Neural cell (in vitro differentiated cells): ENCODE measurements around the gene SHISA5. TPM values are rescaled to one million over a fixed set of nuclear protein-coding genes. Genes with fewer than 3 reads are reported as not detected.

Experiments used
- H2AFZ ChIP-seq: fragments of 200-600, 300-800 bp; sonication (generic), shearing (Covaris generic); 2 replicates; pipeline ENCODE4 v1.6.0; 2014; ENCODE audit warnings: low read depth, mild to moderate bottlenecking, antibody characterized with exemption, low read length, moderate library complexity
- H3F3A ChIP-seq: fragments of 200-600 bp; shearing (Covaris generic); 2 replicates; pipeline ENCODE4 v1.6.1; 2016; ENCODE audit warnings: mild to moderate bottlenecking, moderate library complexity, mixed read lengths, antibody characterized with exemption, low read length; ENCODE audit not compliant: insufficient read depth, poor library complexity, severe bottlenecking
- H3K27ac ChIP-seq: fragments of 200-600, 300-800 bp; sonication (generic), shearing (Covaris generic); 2 replicates; pipeline ENCODE4 v1.5.1; 2014; ENCODE audit warnings: mild to moderate bottlenecking, low read length, moderate library complexity
- H3K27me3 ChIP-seq: fragments of 300-800, 200-600 bp; sonication (generic), shearing (Covaris generic); 2 replicates; pipeline ENCODE4 v1.6.0; 2014; ENCODE audit warnings: mild to moderate bottlenecking, low read depth, low read length, moderate library complexity; ENCODE audit not compliant: insufficient read depth
- H3K36me3 ChIP-seq: fragments of 300-800, 200-600 bp; sonication (generic), shearing (Covaris generic); 2 replicates; pipeline ENCODE4 v1.5.1; 2014; ENCODE audit warnings: mild to moderate bottlenecking, antibody characterized with exemption, low read length, moderate library complexity; ENCODE audit not compliant: insufficient read depth
- H3K4me2 ChIP-seq: fragments of 300-800, 200-600 bp; sonication (generic), shearing (Covaris generic); 2 replicates; pipeline ENCODE4 v1.6.0; 2014; ENCODE audit warnings: mild to moderate bottlenecking, low read length
- H3K4me3 ChIP-seq: fragments of 300-800, 200-600 bp; sonication (generic), shearing (Covaris generic); 2 replicates; pipeline ENCODE4 v1.5.1; 2014; ENCODE audit warnings: mild to moderate bottlenecking, low read length, moderate library complexity
- H3K79me2 ChIP-seq: fragments of 200-600 bp; shearing (Covaris generic); replicated peaks from 2 replicates; pipeline ENCODE4 v1.6.0; 2014; ENCODE audit warnings: mild to moderate bottlenecking, low read length, moderate library complexity; ENCODE audit not compliant: insufficient read depth
- H3K9ac ChIP-seq: fragments of 300-800, 200-600 bp; sonication (generic), shearing (Covaris generic); 2 replicates; pipeline ENCODE4 v1.6.1; 2016; ENCODE audit warnings: mild to moderate bottlenecking, low read length, mixed read lengths
- H3K9me2 ChIP-seq: fragments of 200-600 bp; shearing (Covaris generic); 2 replicates; pipeline ENCODE4 v1.6.1; 2016; ENCODE audit warnings: mild to moderate bottlenecking, low read length, mixed read lengths; ENCODE audit not compliant: insufficient read depth
- H3K9me3 ChIP-seq: fragments of 200-600, 300-800 bp; sonication (generic), shearing (Covaris generic); 2 replicates; pipeline ENCODE4 v1.6.1; 2016; ENCODE audit warnings: mild to moderate bottlenecking, mixed run types, low read length, moderate library complexity, mixed read lengths
- H4K20me1 ChIP-seq: fragments of 200-600 bp; shearing (Covaris generic); 2 replicates; pipeline ENCODE4 v1.6.1; 2016; ENCODE audit warnings: mild to moderate bottlenecking, mixed run types; ENCODE audit not compliant: insufficient read depth
- CTCF ChIP-seq: fragments of 450-650 bp; IDR thresholded peaks from 2 replicates; pipeline ENCODE4 v1.5.1; 2014; ENCODE audit warnings: antibody characterized with exemption, mild to moderate bottlenecking, moderate library complexity; ENCODE audit not compliant: poor library complexity, severe bottlenecking
- EP300 ChIP-seq: fragments of 450-650 bp; conservative IDR thresholded peaks from 2 replicates; pipeline ENCODE4 v1.6.1; 2014; ENCODE audit warnings: antibody characterized with exemption, mild to moderate bottlenecking, moderate library complexity; ENCODE audit not compliant: poor library complexity, severe bottlenecking
- EZH2 ChIP-seq: fragments of 200-600, 300-800 bp; shearing (Covaris generic), sonication (generic); IDR thresholded peaks from 2 replicates; pipeline ENCODE4 v1.6.1; 2014; ENCODE audit warnings: antibody characterized with exemption, low read length, borderline replicate concordance, mild to moderate bottlenecking; ENCODE audit not compliant: insufficient read depth, poor library complexity, severe bottlenecking
- MXI1 ChIP-seq: fragments of 450-650 bp; conservative IDR thresholded peaks from 2 replicates; pipeline ENCODE4 v1.6.1; 2014; ENCODE audit warnings: antibody characterized with exemption, mild to moderate bottlenecking; ENCODE audit not compliant: poor library complexity, severe bottlenecking
- POLR2AphosphoS5 ChIP-seq: IDR thresholded peaks from 2 replicates; pipeline ENCODE4 v1.6.1; 2012
- RAD21 ChIP-seq: fragments of 450-650 bp; conservative IDR thresholded peaks from 2 replicates; pipeline ENCODE4 v1.6.1; 2014; ENCODE audit warnings: antibody characterized with exemption, mild to moderate bottlenecking, moderate library complexity
- REST ChIP-seq: IDR thresholded peaks from 2 replicates; pipeline ENCODE4 v1.6.1; 2012; ENCODE audit warnings: borderline replicate concordance
- SMC3 ChIP-seq: fragments of 450-650 bp; conservative IDR thresholded peaks from 2 replicates; pipeline ENCODE4 v1.6.1; 2014; ENCODE audit warnings: antibody characterized with exemption, mild to moderate bottlenecking, moderate library complexity; ENCODE audit not compliant: poor library complexity
- TAF1 ChIP-seq: IDR thresholded peaks from 2 replicates; pipeline ENCODE4 v1.6.1; 2012; ENCODE audit warnings: low read depth
- polyA plus RNA-seq: library from polyadenylated mRNA; depleted of rRNA; stranded (reverse); fragments of >200 nt; gene quantifications from 2 replicates; pipeline ENCODE4 v1.2.3, GENCODE V29; 2014

SHISA5 gene
- polyA plus RNA-seq, 1 donor from 2014 or later = 121 TPM

GRCh38 chr3:48431224-48432029 lies 72.5 kb downstream of the SHISA5 start:
- H4K20me1 ChIP-seq = no peaks in the 10 kb centered on the region
- H3K9ac ChIP-seq = no peak overlapping the region
- H3K9me3 ChIP-seq = no peaks in the 10 kb centered on the region
- no peak overlapping the region for H3K27ac ChIP-seq
- no peaks in the 10 kb centered on the region for H3K36me3 ChIP-seq
- H3K4me3 ChIP-seq = no peak overlapping the region
- H3K4me2 ChIP-seq = no peak overlapping the region
- H3K9me2 ChIP-seq = no peaks in the 10 kb centered on the region
- no peak for TF ChIP-seq EZH2
- no peak for TF ChIP-seq POLR2AphosphoS5
- no peak for TF ChIP-seq TAF1
- TF ChIP-seq SMC3 = no peak
- TF ChIP-seq REST = no peak
- no peak for TF ChIP-seq EP300
- no peaks in the 10 kb centered on the region for H3K27me3 ChIP-seq
- peaks cover 36% of the 10 kb centered on the region for H3K79me2 ChIP-seq
- no peak overlapping the region for H2AFZ ChIP-seq
- no peaks in the 10 kb centered on the region for H3F3A ChIP-seq

GRCh38 chr3:48430708-48431101 lies 73.3 kb downstream of the SHISA5 start:
- Histone ChIP-seq H3K4me3 (peak overlapping the region; percentile 89), H2AFZ (no peak overlapping the region), H3F3A (no peaks in the 10 kb centered on the region), H3K36me3 (no peaks in the 10 kb centered on the region), H3K27ac (no peak overlapping the region), H3K9me2 (no peaks in the 10 kb centered on the region), H3K4me2 (no peak overlapping the region), H3K9ac (no peak overlapping the region), H3K27me3 (no peaks in the 10 kb centered on the region), H4K20me1 (no peaks in the 10 kb centered on the region), H3K9me3 (no peaks in the 10 kb centered on the region), H3K79me2 (peaks cover 43% of the 10 kb centered on the region)
- TF ChIP-seq MXI1 (no peak), REST (no peak), CTCF (no peak), SMC3 (no peak), POLR2AphosphoS5 (no peak), EZH2 (no peak), TAF1 (no peak), RAD21 (no peak), EP300 (no peak)
